ENCODE data around the gene SLC13A1. TPM values are rescaled to one million over a fixed set of nuclear protein-coding genes. Genes with fewer than 3 reads are reported as not detected.

The SLC13A1 gene
- total RNA-seq, 4 donors from 2014 or later, result not detected

DNA sequence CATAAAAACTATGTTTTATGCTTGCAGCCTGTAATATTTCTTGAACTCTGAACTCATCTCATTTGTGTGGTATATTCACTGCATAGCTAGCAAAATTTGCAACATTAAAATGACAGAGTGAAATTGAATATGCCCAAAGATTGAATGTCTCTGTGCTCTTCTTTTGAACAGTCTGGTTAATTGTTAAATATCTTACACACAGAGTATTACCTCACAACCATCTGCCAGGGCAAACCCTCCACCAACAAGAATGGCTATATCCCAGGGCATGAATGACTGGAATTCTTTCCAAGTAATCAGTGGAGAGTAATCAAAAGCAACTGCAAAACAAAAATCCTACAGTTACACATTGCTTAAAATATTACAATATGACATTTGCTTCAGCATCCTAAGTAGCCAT, 76.9 kb downstream of the SLC13A1 start:
- no peaks in the 10 kb centered on the region for H3K9me3 ChIP-seq
- no peaks in the 10 kb centered on the region for H3K27me3 ChIP-seq
- no peak overlapping the region for H3K4me3 ChIP-seq
- H3K4me1 ChIP-seq, result no peaks in the 10 kb centered on the region
- no peaks in the 10 kb centered on the region for H3K36me3 ChIP-seq
- DNase-seq (ENCODE audit: low spot score in 2 of 2), result no peak
- TF ChIP-seq POLR2A (IDR thresholded peaks at IDR 0.05), result no peak
- TF ChIP-seq, protein P1, sequence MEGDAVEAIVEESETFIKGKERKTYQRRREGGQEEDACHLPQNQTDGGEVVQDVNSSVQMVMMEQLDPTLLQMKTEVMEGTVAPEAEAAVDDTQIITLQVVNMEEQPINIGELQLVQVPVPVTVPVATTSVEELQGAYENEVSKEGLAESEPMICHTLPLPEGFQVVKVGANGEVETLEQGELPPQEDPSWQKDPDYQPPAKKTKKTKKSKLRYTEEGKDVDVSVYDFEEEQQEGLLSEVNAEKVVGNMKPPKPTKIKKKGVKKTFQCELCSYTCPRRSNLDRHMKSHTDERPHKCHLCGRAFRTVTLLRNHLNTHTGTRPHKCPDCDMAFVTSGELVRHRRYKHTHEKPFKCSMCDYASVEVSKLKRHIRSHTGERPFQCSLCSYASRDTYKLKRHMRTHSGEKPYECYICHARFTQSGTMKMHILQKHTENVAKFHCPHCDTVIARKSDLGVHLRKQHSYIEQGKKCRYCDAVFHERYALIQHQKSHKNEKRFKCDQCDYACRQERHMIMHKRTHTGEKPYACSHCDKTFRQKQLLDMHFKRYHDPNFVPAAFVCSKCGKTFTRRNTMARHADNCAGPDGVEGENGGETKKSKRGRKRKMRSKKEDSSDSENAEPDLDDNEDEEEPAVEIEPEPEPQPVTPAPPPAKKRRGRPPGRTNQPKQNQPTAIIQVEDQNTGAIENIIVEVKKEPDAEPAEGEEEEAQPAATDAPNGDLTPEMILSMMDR (IDR thresholded peaks at IDR 0.05), result no peak
- TF ChIP-seq EP300 (IDR thresholded peaks at IDR 0.05), result no peak
- no peak overlapping the region for H3K27ac ChIP-seq

DNA sequence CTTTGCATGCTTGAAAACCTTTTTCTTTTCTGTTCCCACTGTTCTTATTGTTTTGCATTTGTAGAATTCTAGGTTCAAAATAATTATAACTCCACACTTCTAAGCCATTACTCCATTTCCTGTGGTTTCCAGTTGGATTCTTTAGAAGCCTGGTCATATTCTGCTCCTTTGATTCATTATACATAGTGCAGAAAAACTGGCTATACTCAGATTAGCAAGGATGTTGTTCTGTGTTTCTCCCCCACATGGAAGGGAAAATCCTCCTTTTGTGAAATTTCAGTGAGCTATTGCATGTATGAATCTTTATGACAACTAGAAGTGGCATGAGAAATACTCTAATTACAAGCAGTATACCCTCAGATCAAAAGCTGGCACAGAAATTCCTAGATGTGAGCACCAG, 79.5 kb downstream of the SLC13A1 start:
- TF ChIP-seq, protein P1 (IDR thresholded peaks at IDR 0.05), result no peak
- TF ChIP-seq EP300 (IDR thresholded peaks at IDR 0.05), result no peak
- no peak for TF ChIP-seq POLR2A (IDR thresholded peaks at IDR 0.05)
- H3K27ac ChIP-seq, result no peak overlapping the region
- no peak overlapping the region for H3K4me3 ChIP-seq
- H3K4me1 ChIP-seq, result no peaks in the 10 kb centered on the region
- DNase-seq (ENCODE audit: low spot score in 2 of 2), result no peak
- no peaks in the 10 kb centered on the region for H3K27me3 ChIP-seq
- H3K9me3 ChIP-seq, result no peaks in the 10 kb centered on the region
- H3K36me3 ChIP-seq, result no peaks in the 10 kb centered on the region

DNA sequence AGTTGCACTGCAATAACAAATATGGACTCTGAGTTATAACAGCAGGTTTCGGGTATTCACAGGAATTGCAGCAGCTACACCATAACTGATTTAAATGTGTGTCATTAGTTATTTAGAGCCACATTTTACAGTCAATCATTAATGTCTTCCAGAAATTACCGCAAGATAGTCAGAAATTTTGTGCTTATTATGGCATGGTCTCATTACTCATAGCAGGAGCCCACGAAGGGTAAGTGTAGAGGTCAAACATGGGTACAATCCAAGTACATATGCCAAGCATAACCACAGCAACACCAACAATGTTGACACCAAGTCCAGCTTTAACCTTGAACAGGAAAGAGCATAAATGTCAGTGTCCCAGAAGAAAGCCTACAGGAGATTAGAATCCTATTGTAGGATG, 84.4 kb downstream of the SLC13A1 start:
- H3K27me3 ChIP-seq, result no peaks in the 10 kb centered on the region
- WGBS, 2 donors, result 76 to 77% methylated on average over 3 of the region's 3 CpGs
- peaks cover 0 to 4% (median 0%) of the 10 kb centered on the region in 4 donors for H3K9me3 ChIP-seq
- H3K27ac ChIP-seq, result no peak overlapping the region
- no peaks in the 10 kb centered on the region for H3K36me3 ChIP-seq
- DNase-seq (ENCODE audit: low spot score in 2 of 2), result no peak
- TF ChIP-seq, protein P1 (IDR thresholded peaks at IDR 0.05), result no peak
- no peak for TF ChIP-seq EP300 (IDR thresholded peaks at IDR 0.05)
- no peak for TF ChIP-seq POLR2A (IDR thresholded peaks at IDR 0.05)
- H3K4me1 ChIP-seq, result no peaks in the 10 kb centered on the region
- H3K4me3 ChIP-seq, result no peak overlapping the region

DNA sequence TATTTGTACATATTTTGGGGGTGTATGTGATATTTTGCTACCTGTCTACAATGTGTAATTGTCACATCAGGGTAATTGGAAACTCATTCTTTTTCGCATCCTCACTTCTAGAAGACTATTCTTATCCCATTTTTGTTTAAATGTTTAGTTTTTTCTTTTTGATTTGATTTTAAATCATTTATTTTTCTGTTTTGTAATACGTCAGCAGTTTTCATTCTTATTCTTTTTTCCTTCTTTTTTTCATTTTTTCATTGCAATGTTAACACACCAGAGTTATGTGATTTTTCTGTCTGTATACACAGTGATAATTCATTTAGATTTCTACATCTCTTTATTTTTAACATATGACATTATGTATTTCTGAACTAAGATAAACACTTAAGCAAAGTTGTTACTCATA, 85.5 kb downstream of the SLC13A1 start:
- no peak for DNase-seq (ENCODE audit: low spot score in 2 of 2)
- no peak for TF ChIP-seq EP300 (IDR thresholded peaks at IDR 0.05)
- TF ChIP-seq, protein P1 (IDR thresholded peaks at IDR 0.05), result no peak
- no peak for TF ChIP-seq POLR2A (IDR thresholded peaks at IDR 0.05)
- Histone ChIP-seq H3K36me3 (no peaks in the 10 kb centered on the region), H3K9me3 (peaks cover 0 to 10% (median 0%) of the 10 kb centered on the region in 4 donors), H3K4me1 (no peaks in the 10 kb centered on the region), H3K27ac (no peak overlapping the region), H3K27me3 (no peaks in the 10 kb centered on the region), H3K4me3 (no peak overlapping the region)
- WGBS, 2 donors, result 83 to 87% methylated on average over 2 of the region's 2 CpGs

DNA sequence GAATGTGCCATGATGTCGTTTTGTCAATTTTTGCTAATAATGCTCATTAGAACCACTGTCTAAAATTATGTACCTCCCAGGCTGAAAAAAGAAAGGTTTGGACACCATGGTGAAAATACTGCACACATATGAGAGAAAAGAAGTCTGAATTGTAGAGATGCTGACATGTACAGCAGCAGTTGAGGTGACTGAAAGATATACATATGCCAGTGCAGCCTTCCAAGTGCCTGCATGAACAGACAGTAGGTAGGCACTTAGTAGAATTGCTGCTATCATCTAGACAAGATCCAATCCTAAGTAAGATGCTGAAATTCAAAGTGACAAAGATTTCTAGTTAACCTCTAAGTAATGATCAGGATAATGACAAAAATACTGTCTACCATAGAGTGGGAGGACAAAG, 86.9 kb downstream of the SLC13A1 start:
- Histone ChIP-seq H3K9me3 (peaks cover 0 to 24% (median 0%) of the 10 kb centered on the region in 4 donors), H3K27ac (no peak overlapping the region), H3K4me3 (no peak overlapping the region), H3K36me3 (no peaks in the 10 kb centered on the region), H3K4me1 (no peaks in the 10 kb centered on the region), H3K27me3 (no peaks in the 10 kb centered on the region)
- TF ChIP-seq EP300 (IDR thresholded peaks at IDR 0.05) (no peak), POLR2A (IDR thresholded peaks at IDR 0.05) (no peak)
- TF ChIP-seq, protein P1 (IDR thresholded peaks at IDR 0.05), result no peak
- 82 to 92% methylated on average over 1 of the region's 1 CpG for whole genome bisulfite sequencing, 2 donors
- DNase-seq (ENCODE audit: low spot score in 2 of 2), result no peak

Data from tibial nerve (tissue), 4 donors.